ENCODE data around the gene XYLT2. TPM values are rescaled to one million over a fixed set of nuclear protein-coding genes. Genes with fewer than 3 reads are reported as not detected.
A peak's percentile ranks its signal among the peaks of the same experiment; 100 is the strongest.

Gene XYLT2
- total RNA-seq, 1 experiment from 2014 or later: 28.5 TPM

DNA sequence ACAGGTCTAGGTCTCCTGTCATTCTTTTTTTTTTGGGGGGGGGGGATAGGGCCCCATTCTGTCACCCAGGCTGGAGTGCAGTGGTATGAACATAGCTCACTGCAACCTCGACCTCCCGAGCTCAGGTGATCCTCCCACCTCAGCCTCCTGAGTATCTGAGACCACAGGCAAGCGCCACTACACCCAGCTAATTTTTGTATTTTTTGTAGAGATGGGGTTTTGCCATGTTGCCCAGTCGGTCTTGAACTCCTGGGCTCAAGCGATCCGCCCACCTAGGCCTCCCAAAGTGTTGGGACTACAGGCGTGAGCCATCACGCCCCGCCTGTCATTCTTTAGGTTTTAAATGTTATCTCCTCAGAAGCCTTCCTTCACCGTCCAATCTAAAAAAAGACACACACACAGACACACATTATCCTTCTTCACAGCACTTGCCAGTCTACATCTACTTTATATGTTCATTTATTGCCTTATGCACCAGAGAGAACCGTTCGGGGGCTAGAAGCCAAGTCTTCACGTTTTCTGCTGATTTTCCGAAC is 26.4 kb downstream of the XYLT2 start:
- H3K27me3 ChIP-seq (ENCODE audit: control insufficient read depth, insufficient read depth, low read length): no peaks in the 10 kb centered on the region
- intact Hi-C loops (cut with micrococcal nuclease; ENCODE audit: unreplicated experiment) (no loop called here), in situ Hi-C loops (cut with HindIII; ENCODE audit: low pct_unique_long_range_greater_than_20kb, low sequenced_read_pairs) (no loop called here)
- ChIA-PET POLR2A (interaction anchor here (0.6 kb wide), 1 partner anchor 81 kb away, joined by 4 read pairs; no protein-coding TSS in a partner anchor), CTCF (interaction anchor here (0.8 to 1.1 kb wide), 2 partner anchors 9 to 174 kb away, joined by 8 to 19 read pairs; no protein-coding TSS in a partner anchor)
- peaks cover 21% of the 10 kb centered on the region for H3K36me3 ChIP-seq (ENCODE audit: control insufficient read depth, insufficient read depth, low read length)
- H3K9me3 ChIP-seq (ENCODE audit: control insufficient read depth, insufficient read depth, low read depth, low read length): no peaks in the 10 kb centered on the region
- DNase-seq (ENCODE audit: low read depth, low spot score) (no peak), ATAC-seq (no peak; the same call in 1 of the 2 replicates)
- H3K4me3 ChIP-seq (ENCODE audit: low read depth in 2 of 2, low read length in 2 of 2): peak overlapping the region; percentile 53 to 95
- no TSS peak for BruUV-seq (replicated peaks)
- peaks cover 5% of the 10 kb centered on the region for H3K4me1 ChIP-seq (ENCODE audit: control insufficient read depth, insufficient read depth, low read length)
- TF ChIP-seq, protein P1, sequence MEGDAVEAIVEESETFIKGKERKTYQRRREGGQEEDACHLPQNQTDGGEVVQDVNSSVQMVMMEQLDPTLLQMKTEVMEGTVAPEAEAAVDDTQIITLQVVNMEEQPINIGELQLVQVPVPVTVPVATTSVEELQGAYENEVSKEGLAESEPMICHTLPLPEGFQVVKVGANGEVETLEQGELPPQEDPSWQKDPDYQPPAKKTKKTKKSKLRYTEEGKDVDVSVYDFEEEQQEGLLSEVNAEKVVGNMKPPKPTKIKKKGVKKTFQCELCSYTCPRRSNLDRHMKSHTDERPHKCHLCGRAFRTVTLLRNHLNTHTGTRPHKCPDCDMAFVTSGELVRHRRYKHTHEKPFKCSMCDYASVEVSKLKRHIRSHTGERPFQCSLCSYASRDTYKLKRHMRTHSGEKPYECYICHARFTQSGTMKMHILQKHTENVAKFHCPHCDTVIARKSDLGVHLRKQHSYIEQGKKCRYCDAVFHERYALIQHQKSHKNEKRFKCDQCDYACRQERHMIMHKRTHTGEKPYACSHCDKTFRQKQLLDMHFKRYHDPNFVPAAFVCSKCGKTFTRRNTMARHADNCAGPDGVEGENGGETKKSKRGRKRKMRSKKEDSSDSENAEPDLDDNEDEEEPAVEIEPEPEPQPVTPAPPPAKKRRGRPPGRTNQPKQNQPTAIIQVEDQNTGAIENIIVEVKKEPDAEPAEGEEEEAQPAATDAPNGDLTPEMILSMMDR (IDR thresholded peaks at IDR 0.05): no peak
- TF ChIP-seq, protein P2, sequence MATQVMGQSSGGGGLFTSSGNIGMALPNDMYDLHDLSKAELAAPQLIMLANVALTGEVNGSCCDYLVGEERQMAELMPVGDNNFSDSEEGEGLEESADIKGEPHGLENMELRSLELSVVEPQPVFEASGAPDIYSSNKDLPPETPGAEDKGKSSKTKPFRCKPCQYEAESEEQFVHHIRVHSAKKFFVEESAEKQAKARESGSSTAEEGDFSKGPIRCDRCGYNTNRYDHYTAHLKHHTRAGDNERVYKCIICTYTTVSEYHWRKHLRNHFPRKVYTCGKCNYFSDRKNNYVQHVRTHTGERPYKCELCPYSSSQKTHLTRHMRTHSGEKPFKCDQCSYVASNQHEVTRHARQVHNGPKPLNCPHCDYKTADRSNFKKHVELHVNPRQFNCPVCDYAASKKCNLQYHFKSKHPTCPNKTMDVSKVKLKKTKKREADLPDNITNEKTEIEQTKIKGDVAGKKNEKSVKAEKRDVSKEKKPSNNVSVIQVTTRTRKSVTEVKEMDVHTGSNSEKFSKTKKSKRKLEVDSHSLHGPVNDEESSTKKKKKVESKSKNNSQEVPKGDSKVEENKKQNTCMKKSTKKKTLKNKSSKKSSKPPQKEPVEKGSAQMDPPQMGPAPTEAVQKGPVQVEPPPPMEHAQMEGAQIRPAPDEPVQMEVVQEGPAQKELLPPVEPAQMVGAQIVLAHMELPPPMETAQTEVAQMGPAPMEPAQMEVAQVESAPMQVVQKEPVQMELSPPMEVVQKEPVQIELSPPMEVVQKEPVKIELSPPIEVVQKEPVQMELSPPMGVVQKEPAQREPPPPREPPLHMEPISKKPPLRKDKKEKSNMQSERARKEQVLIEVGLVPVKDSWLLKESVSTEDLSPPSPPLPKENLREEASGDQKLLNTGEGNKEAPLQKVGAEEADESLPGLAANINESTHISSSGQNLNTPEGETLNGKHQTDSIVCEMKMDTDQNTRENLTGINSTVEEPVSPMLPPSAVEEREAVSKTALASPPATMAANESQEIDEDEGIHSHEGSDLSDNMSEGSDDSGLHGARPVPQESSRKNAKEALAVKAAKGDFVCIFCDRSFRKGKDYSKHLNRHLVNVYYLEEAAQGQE (IDR thresholded peaks at IDR 0.05; ENCODE audit: insufficient read depth in 1 of 2, low read depth in 2 of 2, low read length in 1 of 2): no peak
- no peak for TF ChIP-seq POLR2AphosphoS5 (IDR thresholded peaks at IDR 0.05; ENCODE audit: low read depth, low read length)
- no peak for TF ChIP-seq TCF7L2 (IDR thresholded peaks at IDR 0.05; ENCODE audit: low read depth, low read length)
- TF ChIP-seq SIN3A (IDR thresholded peaks at IDR 0.05; ENCODE audit: borderline replicate concordance, insufficient read depth, low read depth, low read length): no peak
- peak overlapping the region; percentile 86 for H3K27ac ChIP-seq (ENCODE audit: low read length)

DNA sequence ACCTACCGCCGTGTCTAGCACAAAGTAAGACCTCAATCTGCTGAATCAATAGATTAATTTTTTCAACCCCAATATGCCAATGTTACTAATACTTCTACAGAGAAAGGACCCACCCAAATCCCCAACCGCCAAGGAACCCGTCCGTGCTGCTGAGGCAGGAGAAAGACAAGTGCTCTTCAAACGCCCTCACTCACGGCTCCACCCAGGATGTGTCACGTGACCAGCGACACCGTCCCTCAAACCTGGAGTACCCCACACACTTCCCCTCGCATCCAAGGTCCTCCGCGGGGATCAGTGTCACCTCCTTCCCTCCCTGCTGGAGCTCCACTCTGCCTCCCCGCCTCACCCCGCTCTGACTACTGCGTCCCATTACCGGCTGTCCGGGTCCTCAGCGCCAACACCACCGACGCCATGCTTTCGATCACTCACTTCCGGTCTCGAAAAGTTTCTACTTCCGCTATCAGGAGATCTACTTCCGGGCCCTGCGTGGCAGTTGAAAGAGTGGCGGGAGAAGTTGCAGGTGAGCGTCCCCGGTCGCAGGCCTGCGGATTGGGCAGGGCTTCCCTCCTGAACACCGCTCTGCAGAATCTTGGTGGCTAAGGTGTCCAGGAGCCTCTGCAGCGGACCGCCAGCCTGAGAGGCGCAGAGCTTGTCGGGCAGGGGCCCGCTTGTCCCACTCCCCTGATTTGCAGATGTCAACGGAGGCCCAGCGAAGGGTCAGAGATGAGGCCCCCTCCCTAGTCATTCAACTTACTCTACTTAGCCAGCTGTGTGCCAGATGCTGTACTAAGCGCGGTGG is 27.0 kb downstream of the XYLT2 start, which contains the start of the genes EME1 and MRPL27:
EME1 (plus strand) TSS at position 472 of the 799 bp plus-strand sequence. CDS start 1,980 bp downstream, outside the sequence.
MRPL27 (minus strand) TSS at position 427 of the 799 bp plus-strand sequence; CDS start at position 413, 14 bp downstream.
- ATAC-seq (peak; percentile 98), DNase-seq (ENCODE audit: low read depth, low spot score) (peak; percentile 80)
- TSS peak; percentile 86 for BruUV-seq (replicated peaks)
- Histone ChIP-seq H3K4me3 (ENCODE audit: low read depth in 2 of 2, low read length in 2 of 2) (peak within 1 kb of the TSS; percentile 53 to 95), H3K27me3 (ENCODE audit: control insufficient read depth, insufficient read depth, low read length) (no peaks in the 10 kb centered on the region), H3K27ac (ENCODE audit: low read length) (peak within 1 kb of the TSS; percentile 86), H3K9me3 (ENCODE audit: control insufficient read depth, insufficient read depth, low read depth, low read length) (no peaks in the 10 kb centered on the region), H3K36me3 (ENCODE audit: control insufficient read depth, insufficient read depth, low read length) (peaks cover 18% of the 10 kb centered on the region), H3K4me1 (ENCODE audit: control insufficient read depth, insufficient read depth, low read length) (peaks cover 5% of the 10 kb centered on the region)
- ChIA-PET CTCF (interaction anchor here (1.1 kb wide), 1 partner anchor 10 kb away, joined by 8 read pairs; no protein-coding TSS in a partner anchor), POLR2A (interaction anchor here (0.7 to 2.2 kb wide), 2 partner anchors 23 to 288 kb away, joined by 3 to 5 read pairs; no protein-coding TSS in a partner anchor)
- intact Hi-C loops (cut with micrococcal nuclease; ENCODE audit: unreplicated experiment): no loop called here
- in situ Hi-C loops (cut with HindIII; ENCODE audit: low pct_unique_long_range_greater_than_20kb, low sequenced_read_pairs): no loop called here
- TF ChIP-seq TCF7L2 (IDR thresholded peaks at IDR 0.05; ENCODE audit: low read depth, low read length) (peak; percentile 60), SIN3A (IDR thresholded peaks at IDR 0.05; ENCODE audit: borderline replicate concordance, insufficient read depth, low read depth, low read length) (peak; percentile 98; the same call in 1 of the 2 replicates), POLR2AphosphoS5 (IDR thresholded peaks at IDR 0.05; ENCODE audit: low read depth, low read length) (peak; percentile 99)
- TF ChIP-seq, protein P1 (IDR thresholded peaks at IDR 0.05): no peak
- TF ChIP-seq, protein P2 (IDR thresholded peaks at IDR 0.05; ENCODE audit: insufficient read depth in 1 of 2, low read depth in 2 of 2, low read length in 1 of 2): no peak

Data from Panc1 (cell line).